Measurements from ENCODE around the gene CRB2.
A peak's percentile ranks its signal among the peaks of the same experiment; 100 is the strongest.

The CRB2 gene

GRCh38 chr9:123408313-123409262 lies 52.6 kb downstream of the CRB2 start:
- DNase-seq, result peak; percentile 49

GRCh38 chr9:123410281-123410910 lies 54.4 kb downstream of the CRB2 start:
- no peak for DNase-seq

- DNase-seq, result no peak
Measured at GRCh38 chr9:123411191-123411590, 55.2 kb downstream of the CRB2 start.

- DNase-seq, result no peak
Measured at GRCh38 chr9:123411636-123412035, 55.6 kb downstream of the CRB2 start.

GRCh38 chr9:123412171-123412820 lies 56.3 kb downstream of the CRB2 start:
- DNase-seq, result no peak

DNA sequence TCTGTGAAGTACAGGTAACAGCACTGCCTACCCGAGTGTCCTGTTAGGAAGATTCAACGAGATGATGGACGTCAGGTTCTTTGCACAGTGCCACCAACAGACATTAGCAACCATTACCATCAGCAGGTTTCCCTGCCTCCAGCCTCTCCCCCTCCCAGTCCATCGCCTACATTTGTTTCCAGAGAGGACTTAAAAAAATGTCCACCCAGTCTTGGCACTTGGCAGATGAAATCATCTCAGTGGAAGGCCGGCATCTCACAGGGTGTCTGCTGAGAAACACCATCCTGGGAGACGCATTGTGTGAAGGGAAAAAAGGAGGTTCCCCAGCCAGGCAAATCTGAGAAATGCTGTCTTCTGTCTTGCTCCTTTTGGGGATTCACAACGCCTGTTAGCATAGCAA lies 58.2 kb downstream of the CRB2 start:
- DNase-seq, result no peak

DNA sequence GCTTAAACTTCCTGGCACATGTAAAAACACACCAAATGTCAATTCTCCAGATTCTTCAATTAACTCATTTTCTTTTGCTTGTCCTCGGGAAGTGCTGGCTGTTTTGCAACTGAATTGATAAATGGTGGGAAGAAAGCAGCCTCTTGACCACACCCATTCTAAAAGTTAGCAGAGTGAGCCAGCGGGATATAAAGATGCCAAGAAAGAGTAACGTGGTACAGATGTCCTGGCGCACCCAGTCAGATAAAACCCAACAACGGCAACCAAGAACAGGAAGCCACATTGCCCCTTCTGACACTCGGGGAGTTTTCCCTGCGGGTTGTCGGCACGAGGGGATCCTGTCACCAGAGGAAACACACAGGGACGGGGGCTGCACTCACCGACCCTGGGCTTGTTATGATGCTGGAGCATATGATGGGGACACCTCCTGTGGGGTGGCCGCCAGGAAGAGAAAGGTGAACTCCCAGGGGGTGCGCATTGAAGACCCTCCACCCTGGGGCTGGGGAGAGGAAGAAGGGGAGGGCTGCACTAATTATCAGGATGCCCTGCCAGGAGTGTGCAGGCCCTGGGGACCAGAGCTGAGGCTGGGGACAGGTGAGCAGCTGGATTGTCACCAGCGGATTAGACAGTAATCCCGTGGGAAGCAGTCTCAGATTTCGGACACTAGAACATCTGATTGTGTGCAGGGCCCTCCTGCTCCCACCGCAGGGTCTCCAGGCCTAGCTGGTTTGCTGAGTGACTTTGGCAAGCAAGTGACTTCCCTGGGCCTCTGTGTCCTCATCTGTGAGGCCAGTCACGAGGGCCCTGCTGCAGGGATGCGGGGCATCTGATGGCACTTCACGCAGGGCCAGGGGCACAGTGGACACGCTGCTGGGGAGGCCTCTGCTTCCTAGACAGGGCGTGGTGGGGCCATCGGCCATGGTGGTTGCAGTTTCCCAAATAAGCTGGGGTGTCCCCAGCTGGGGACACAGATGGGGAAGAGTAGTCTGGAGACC lies 59.2 kb downstream of the CRB2 start:
- DNase-seq, result no peak

DNA sequence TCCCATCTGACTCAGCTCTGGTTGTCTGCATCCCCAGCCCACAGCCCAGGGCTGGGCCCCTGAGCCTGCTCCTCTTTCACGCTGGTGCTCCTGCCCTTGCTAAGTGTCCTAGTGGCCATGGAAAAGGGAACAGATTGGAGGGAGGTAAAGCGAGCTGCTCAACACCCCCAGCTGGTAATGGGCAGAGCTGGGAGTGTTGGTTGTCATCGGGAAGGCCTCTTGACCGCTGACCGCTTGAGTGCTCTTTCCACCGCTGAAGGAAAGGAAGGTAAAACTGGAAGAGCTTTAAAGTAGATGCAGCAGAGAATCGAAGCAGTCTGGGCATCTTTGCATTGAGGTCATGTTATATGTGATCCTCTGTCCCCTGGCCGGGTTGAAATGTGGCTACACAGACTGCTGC lies 60.2 kb downstream of the CRB2 start:
- DNase-seq, result no peak

GRCh38 chr9:123417289-123418051 lies 61.5 kb downstream of the CRB2 start:
- no peak for DNase-seq

DNA sequence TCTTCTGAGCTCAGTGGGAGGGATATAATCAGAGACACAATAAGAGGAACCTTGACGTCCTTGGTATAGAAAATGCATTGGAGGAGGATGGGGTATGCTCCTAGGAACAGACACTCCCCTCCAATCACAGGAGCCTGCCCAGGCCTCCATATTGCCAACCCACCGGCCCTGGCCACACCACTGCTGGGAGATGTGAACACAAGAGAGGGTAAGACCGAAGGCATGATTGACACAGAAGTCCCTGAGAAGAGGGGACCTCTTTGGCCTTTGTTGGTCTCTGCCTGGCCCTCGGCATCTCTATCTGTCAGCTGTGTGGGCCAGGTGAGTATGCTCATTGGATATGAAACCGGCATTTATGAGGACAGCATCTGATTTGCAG lies 62.0 kb downstream of the CRB2 start:
- DNase-seq, result no peak

DNA sequence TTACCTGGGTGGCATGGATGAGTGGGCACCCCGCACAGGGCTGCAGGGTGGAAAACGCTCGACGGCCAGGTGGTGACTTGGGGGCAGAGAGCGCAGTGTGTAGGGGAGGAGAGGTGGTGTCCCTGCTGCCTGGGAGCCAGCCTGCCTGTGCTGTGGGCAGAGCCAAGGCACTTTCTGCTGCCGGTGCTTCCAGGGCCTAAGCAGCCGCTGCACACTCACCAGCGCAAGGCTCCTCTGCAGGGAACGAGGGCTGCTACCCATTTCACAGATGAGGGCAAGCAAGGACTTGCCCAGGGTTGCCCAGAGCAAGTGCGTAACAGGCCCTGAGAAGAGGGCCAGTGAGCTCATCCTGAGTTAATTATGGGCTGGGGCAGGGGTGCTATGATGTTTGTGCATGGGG lies 62.5 kb downstream of the CRB2 start:
- DNase-seq, result no peak

DNA sequence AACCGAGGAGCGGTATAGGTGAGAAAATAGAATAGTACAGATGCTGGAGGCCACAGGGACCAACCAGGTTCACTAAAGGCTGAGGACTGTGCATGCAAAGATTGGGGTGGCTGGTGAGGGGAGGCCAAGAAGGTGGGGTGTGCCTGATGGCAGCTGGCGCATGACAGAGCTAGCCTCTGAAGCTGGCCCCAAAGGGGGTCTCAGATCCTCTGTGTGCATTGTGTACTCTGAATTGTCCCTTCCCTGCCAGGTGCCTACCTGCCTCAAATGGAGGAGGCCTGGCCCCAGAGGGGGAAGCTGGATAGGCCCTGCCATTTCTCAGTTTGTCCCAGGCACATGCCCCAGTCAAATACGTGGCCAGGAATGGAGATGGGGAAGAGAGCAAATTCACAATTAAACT lies 63.1 kb downstream of the CRB2 start:
- DNase-seq, result no peak

GRCh38 chr9:123419721-123420591 lies 64.0 kb downstream of the CRB2 start:
- DNase-seq, result no peak

DNA sequence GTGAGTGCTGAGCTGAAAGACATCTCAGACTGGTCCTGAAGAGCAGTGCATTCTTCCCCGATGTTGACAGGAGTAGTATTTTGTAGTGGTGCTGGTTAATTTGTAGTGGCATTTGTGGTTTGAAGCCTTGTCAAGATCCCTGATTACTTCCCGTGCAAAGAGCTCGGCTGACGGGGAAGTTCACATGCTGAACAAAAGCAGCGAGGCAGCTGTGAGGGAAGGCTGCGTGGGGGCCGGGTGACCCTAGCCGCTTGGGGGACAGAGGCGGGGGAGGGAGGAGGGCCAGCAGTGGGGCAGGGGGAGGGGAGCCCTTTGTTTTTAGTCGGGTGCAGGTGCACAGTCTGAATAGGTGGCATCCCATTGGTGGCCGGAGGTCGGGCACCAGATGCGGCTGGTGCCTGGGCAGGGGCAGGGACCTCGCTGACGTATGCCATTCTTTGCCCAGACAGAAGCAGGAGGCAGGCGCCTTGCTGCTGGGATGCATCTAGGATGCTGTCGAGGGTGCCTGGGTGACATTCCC lies 64.7 kb downstream of the CRB2 start:
- DNase-seq, result no peak

GRCh38 chr9:123421186-123421585 lies 65.2 kb downstream of the CRB2 start:
- DNase-seq, result no peak

GRCh38 chr9:123421801-123422455 lies 65.9 kb downstream of the CRB2 start:
- no peak for DNase-seq

DNA sequence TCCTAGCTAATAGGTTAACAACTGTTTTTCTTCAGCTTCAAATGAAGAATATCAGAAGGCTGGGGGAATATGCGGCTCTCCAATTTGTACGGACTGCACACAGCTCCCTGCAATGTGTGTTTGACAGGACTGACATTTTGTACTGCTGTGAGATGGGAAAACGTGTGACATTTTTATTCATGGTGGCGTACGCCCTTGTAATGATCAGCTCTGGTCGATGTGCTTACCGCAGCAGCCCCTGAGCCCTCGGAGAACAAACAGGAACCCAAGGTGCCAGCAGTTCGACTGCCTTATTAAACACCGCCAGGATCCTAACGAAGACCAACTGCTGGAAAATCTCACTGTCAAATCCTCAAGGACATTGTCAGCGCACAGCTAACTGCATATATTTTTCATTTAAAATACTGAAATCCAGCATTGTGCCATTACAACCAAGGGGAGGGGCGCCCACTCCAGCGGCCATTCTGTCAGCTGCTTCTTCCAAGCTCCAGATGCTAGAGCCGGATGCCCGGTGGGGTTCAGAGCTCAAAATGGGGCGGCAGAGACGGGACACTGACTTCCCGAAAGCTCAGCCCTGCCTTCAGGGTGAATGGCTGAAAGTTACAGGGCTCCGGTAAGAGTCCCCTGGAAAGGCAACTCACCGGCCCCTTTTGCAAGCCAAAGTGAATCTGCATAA lies 66.8 kb downstream of the CRB2 start:
- no peak for DNase-seq

- no peak for DNase-seq
Measured at GRCh38 chr9:123423311-123423640, 67.3 kb downstream of the CRB2 start.

- no peak for DNase-seq
Measured at GRCh38 chr9:123424131-123424530, 68.1 kb downstream of the CRB2 start.

Measured in NCI-H69 (cell line).